Choroid plexus epithelial cell (primary cell): ENCODE results near the gene SLAMF9.
"Not testable (repeated sequence)": the region's sequence is repeated elsewhere in the genome, so short reads cannot be mapped to it uniquely, and the experiment has no call there.

Source experiments
- DNase-seq: peaks from one replicate; pipeline ENCODE4 v3.0.0-alpha.2; 2010; ENCODE audit warnings: low read depth
- H3K4me3 ChIP-seq: 2 replicates; pipeline ENCODE4 v1.5.1; 2011; ENCODE audit warnings: low read depth, mild to moderate bottlenecking, control low read depth, low read length, moderate library complexity
- TF ChIP-seq, protein P1 (sequence below): conservative IDR thresholded peaks from 2 replicates; pipeline ENCODE4 v1.5.1; 2011; ENCODE audit warnings: low read depth, mild to moderate bottlenecking, control low read depth, inconsistent platforms, low read length, moderate library complexity

The SLAMF9 gene

DNA sequence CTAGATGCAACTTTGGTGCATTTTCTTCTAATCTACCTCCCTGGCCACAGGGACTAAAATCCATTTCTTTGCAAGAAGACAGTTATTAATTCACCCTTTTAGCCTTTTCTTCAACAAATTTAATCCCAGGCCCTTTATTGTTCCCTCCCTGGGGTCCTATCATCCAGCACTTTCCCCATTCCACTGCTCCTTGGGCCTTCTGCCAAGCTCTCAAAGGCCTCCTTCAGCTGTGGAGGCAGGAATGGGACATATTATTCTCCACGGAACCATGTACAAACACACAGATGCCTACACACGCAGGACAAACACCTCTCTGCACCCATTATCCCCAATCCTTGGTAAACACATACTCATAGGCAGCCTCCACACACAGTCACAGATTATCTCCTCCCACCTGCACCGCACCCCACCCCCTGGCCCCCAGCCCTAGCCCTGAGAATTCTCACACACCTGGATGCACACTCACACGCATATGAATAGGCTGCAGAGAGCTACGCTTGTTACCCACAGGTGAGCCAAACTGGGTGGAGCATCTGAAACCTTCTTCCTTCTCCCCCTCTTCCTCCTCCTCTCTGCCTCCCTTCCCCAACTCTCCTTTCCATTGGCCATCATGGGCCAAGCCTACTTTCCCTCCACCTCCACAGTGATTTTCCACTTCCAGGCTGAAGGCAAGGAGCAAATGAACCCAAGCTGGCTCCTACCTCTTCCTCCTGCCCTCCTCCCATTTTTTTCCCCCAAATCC lies 40.4 kb downstream of the SLAMF9 start:
- H3K4me3 ChIP-seq, result no peak overlapping the region
- DNase-seq, result no peak
- TF ChIP-seq, protein P1, sequence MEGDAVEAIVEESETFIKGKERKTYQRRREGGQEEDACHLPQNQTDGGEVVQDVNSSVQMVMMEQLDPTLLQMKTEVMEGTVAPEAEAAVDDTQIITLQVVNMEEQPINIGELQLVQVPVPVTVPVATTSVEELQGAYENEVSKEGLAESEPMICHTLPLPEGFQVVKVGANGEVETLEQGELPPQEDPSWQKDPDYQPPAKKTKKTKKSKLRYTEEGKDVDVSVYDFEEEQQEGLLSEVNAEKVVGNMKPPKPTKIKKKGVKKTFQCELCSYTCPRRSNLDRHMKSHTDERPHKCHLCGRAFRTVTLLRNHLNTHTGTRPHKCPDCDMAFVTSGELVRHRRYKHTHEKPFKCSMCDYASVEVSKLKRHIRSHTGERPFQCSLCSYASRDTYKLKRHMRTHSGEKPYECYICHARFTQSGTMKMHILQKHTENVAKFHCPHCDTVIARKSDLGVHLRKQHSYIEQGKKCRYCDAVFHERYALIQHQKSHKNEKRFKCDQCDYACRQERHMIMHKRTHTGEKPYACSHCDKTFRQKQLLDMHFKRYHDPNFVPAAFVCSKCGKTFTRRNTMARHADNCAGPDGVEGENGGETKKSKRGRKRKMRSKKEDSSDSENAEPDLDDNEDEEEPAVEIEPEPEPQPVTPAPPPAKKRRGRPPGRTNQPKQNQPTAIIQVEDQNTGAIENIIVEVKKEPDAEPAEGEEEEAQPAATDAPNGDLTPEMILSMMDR, result no peak

DNA sequence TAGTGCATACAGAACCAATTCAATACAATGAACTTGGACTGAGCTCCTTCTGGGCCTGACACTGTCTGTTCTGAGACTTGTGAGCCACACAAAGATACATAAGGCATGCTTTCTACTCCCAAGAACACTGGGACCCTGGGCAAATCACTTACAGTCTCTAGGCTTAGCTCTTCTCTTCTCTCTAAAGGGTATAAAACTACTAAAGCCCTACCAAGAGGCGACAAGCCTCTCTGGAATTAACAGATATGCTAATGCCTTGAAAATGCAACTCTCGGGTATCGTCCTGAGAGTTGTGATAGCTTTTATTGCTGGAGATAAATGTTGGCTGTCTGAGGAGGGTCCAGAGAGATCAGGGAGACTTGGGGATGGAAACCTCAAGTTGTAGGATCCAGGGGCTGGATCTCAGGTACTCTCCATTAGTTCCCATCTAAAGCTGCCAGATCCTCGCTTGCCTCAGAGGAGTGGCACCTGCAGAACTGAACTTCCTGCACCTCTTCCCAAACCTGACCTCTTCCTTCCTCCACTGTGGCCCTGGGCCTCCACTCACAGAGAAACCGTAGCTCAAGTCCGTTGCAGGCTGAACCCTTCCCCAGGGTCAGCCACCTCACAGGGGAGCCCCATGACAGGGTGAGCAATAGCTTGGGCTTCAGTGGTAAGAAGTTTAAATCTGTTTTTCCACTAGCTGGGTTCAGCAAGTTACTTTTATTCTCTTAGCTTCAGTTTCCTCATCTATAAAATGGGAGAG lies 42.5 kb downstream of the SLAMF9 start:
- TF ChIP-seq, protein P1, result no peak
- no peak overlapping the region for H3K4me3 ChIP-seq
- no peak for DNase-seq

DNA sequence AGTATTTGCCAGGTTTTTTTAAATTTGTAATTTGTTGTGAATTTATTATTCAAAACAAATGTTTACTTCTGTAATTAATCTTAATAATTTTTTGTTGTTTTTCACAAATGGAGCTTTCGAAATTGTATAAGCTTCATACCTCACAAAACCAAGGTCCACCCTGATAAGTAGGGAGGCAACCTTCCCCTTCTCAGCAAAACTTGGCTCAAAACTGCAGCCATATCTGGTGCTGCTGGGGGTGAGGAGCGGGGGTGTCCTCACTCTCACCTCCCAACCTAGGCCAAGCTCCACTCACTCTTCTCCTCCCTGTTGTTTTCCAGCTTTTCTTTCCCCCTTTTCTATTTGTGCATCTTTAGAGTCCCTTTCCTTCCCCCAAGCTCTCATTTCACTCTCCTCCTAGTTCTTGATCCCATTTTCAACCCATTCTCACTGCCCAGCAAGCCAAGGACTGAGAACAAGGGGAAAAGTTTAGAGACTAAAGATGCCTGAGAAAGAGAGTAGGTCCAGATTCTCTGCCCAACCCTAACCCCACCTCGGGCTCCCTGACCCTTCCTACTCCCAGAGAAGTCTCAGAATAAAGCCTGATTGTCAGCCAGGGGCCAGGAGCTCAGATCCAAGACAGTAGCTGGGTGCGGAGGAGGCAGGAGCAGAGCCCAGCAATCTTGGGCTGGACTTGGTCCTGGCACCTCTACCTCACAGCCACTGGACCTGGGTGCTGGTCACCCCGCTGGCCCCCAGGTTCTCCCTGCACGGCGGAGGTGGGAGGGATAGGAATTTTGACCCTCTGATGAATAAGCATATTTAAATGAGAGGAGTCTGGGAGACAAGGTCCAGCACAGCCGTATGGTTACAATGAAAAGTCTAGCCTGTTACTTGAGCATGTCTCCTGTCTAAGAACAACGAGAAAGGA lies 45.8 kb downstream of the SLAMF9 start:
- no peak for DNase-seq
- H3K4me3 ChIP-seq, result no peak overlapping the region
- TF ChIP-seq, protein P1, result no peak

DNA sequence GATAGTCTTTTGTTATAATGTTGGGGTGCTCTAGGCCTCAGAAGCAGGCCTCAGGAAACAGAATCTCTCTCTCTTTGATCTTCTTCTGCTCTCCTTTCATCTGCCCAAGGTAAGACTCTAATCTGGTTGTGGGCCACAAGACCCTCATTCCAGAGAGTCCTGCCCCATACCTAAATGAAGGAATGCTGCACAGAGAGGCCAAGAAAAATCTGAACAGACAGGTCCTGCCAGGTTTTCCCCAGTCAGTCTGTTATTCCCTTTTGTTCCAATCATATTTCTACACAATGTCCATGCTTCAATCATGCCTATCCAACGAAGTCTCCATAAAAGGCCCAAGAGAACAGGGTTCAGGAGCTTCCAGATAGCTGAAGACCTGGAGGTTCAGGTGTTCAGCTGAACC lies 47.1 kb downstream of the SLAMF9 start:
- TF ChIP-seq, protein P1, result no peak
- no peak for DNase-seq
- H3K4me3 ChIP-seq, result no peak overlapping the region

DNA sequence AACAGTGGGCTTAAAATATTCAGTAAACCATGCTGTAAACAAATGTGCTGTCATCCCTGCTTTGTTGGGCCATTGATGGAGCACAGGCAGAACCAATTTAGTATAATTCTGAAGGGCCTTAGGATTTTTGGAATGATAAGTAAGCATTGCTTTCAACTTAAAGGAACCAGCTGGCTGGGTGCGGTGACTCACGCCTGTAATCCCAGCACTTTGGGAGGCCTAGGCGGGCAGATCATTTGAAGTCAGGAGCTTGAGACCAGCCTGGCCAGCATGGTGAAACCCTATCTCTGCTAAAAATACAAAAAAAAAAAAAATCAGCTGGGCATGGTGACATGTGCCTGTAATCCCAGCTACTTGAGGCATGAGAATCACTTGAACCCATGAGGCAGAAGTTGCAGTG lies 50.0 kb downstream of the SLAMF9 start:
- not testable (repeated sequence) for H3K4me3 ChIP-seq, DNase-seq

DNA sequence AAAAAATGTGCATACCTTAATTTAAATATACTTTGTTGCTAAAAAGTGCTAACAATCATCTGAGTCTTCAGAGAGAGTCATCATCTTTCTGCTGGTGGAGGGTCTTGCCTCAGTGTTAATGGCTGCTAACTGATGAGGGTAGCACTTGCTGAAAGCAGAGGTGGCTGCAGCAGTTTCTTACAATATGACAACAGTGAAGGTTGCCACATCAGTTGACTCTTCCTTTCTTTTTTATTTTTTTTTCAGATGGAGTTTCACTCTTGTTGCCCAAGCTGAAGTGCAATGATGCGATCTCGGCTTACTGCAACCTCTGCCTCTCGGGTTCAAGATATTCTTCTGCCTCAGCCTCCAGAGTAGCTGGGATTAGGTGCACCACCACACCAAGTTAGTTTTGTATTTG lies 51.5 kb downstream of the SLAMF9 start:
- DNase-seq, result no peak
- H3K4me3 ChIP-seq, result no peak overlapping the region
- TF ChIP-seq, protein P1, result no peak
